GM18870 (cell line): ENCODE results near the gene VPS37B.

Experiments
- ATAC-seq: cut with Tn5 transposase; IDR thresholded peaks from one replicate; pipeline ENCODE4 v1.9.1; 2021; ENCODE audit warnings: moderate library complexity; ENCODE audit not compliant: unreplicated experiment

VPS37B gene

GRCh38 chr12:122867691-122868461 is 28.0 kb downstream of the VPS37B start:
- ATAC-seq: no peak

- no peak for ATAC-seq
Observed at GRCh38 chr12:122866950-122867607, 28.8 kb downstream of the VPS37B start.

GRCh38 chr12:122866379-122866778 is 29.5 kb downstream of the VPS37B start:
- no peak for ATAC-seq

- no peak for ATAC-seq
Observed at GRCh38 chr12:122865268-122866231, 30.4 kb downstream of the VPS37B start.

GRCh38 chr12:122864894-122865253 is 31.1 kb downstream of the VPS37B start:
- no peak for ATAC-seq

GRCh38 chr12:122862872-122863701 is 32.8 kb downstream of the VPS37B start:
- ATAC-seq: no peak

- no peak for ATAC-seq
Observed at GRCh38 chr12:122862110-122862634, 33.8 kb downstream of the VPS37B start.

- no peak for ATAC-seq
Observed at GRCh38 chr12:122861587-122861970, 34.3 kb downstream of the VPS37B start.

- ATAC-seq: no peak
Observed at GRCh38 chr12:122860854-122861586, 34.9 kb downstream of the VPS37B start.

GRCh38 chr12:122860040-122860853 is 35.7 kb downstream of the VPS37B start:
- no peak for ATAC-seq

- no peak for ATAC-seq
Observed at GRCh38 chr12:122859303-122860039, 36.5 kb downstream of the VPS37B start.

GRCh38 chr12:122858591-122859302 is 37.2 kb downstream of the VPS37B start:
- ATAC-seq: no peak

GRCh38 chr12:122858171-122858570 is 37.8 kb downstream of the VPS37B start:
- no peak for ATAC-seq

GRCh38 chr12:122856999-122857671 is 38.8 kb downstream of the VPS37B start:
- ATAC-seq: no peak

- no peak for ATAC-seq
Observed at GRCh38 chr12:122855928-122856831, 39.7 kb downstream of the VPS37B start.
